Glutamatergic neuron (in vitro differentiated cells): Measurements from ENCODE around the gene MALAT1. TPM values are rescaled to one million over a fixed set of nuclear protein-coding genes. Genes with fewer than 3 reads are reported as not detected.
A peak's percentile ranks its signal among the peaks of the same experiment; 100 is the strongest.
"Not testable (repeated sequence)": the region's sequence is repeated elsewhere in the genome, so short reads cannot be mapped to it uniquely, and the experiment has no call there.

Experiments
- DNase-seq: peaks from one replicate; pipeline ENCODE4 v3.0.0; 2022
- H3K27ac Mint-ChIP-seq: one replicate; pipeline ENCODE4 v1.8.0; 2020; ENCODE audit warnings: mild to moderate bottlenecking, mixed read lengths, inconsistent platforms; ENCODE audit not compliant: unreplicated experiment
- H3K27me3 Mint-ChIP-seq: one replicate; pipeline ENCODE4 v1.8.0; 2020; ENCODE audit warnings: mild to moderate bottlenecking, moderate library complexity, mixed read lengths, inconsistent platforms; ENCODE audit not compliant: unreplicated experiment
- H3K36me3 Mint-ChIP-seq: one replicate; pipeline ENCODE4 v1.8.0; 2020; ENCODE audit warnings: mild to moderate bottlenecking, mixed read lengths, inconsistent platforms; ENCODE audit not compliant: unreplicated experiment
- H3K4me1 Mint-ChIP-seq: one replicate; pipeline ENCODE4 v1.8.0; 2020; ENCODE audit warnings: mild to moderate bottlenecking, low read depth, mixed read lengths, inconsistent platforms; ENCODE audit not compliant: unreplicated experiment
- H3K4me3 Mint-ChIP-seq: one replicate; pipeline ENCODE4 v1.8.0; 2020; ENCODE audit warnings: mild to moderate bottlenecking, mixed read lengths, inconsistent platforms; ENCODE audit not compliant: unreplicated experiment
- H3K9me3 Mint-ChIP-seq: one replicate; pipeline ENCODE4 v1.8.0; 2020; ENCODE audit warnings: mild to moderate bottlenecking, moderate library complexity, mixed read lengths, inconsistent platforms; ENCODE audit not compliant: unreplicated experiment
- total RNA-seq: library from RNA; stranded (reverse); fragmentation: NEBNext Ultra II Directional; extraction: Animal tissue kit (Norgen Biotek cat#: 25700); gene quantifications from one replicate; pipeline ENCODE4 v1.2.1, GENCODE V29; 2021; ENCODE audit not compliant: unreplicated experiment
- TF ChIP-seq, protein P1 (sequence below): fragments of 200-600 bp; sonication (generic); IDR thresholded peaks from one replicate; pipeline ENCODE4 v1.5.0; 2021; ENCODE audit not compliant: partially characterized antibody, unreplicated experiment

The MALAT1 gene
- total RNA-seq, 1 donor from 2014 or later: 18,218 TPM

DNA sequence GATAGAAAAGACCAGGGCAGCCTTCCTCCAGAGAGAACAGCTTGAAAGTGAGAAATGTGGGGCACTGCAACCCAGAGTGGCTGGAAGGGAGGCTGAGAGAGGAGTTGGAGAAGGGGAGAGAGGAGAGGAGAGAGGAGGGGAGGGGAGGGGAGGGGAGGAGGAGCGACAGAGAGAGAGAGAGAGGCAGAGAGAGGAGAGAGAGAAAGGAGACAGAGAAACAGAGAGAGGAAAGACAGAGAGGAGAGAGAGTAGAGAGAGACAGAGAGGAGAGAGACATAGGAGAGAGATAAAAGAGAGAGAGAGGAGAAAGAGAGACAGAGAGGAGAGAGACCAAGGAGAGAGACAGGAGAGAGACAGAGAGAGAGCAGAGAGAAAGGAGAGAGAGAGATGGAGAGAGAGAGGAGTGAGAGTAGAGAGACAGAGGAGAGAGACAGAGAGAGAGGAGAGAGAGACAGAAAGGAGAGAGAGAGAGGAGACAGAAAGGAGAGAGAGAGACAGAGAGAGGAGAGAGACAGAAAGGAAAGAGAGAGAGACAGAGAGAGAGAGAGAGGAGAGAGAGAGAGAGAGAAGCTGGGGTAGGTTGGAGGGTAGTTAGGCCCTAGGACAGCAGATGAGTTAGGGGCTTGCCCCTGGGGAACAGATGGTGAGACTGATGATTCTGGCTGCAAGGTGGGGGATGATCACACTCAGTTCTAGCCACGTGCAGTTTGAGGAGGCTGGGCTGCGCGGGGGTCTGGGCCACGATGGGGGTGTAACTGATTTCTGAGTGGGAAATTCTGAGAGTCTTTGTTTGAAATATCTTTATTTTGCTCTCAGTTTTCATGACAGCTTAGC lies 17.5 kb downstream of the MALAT1 start:
- TF ChIP-seq, protein P1, sequence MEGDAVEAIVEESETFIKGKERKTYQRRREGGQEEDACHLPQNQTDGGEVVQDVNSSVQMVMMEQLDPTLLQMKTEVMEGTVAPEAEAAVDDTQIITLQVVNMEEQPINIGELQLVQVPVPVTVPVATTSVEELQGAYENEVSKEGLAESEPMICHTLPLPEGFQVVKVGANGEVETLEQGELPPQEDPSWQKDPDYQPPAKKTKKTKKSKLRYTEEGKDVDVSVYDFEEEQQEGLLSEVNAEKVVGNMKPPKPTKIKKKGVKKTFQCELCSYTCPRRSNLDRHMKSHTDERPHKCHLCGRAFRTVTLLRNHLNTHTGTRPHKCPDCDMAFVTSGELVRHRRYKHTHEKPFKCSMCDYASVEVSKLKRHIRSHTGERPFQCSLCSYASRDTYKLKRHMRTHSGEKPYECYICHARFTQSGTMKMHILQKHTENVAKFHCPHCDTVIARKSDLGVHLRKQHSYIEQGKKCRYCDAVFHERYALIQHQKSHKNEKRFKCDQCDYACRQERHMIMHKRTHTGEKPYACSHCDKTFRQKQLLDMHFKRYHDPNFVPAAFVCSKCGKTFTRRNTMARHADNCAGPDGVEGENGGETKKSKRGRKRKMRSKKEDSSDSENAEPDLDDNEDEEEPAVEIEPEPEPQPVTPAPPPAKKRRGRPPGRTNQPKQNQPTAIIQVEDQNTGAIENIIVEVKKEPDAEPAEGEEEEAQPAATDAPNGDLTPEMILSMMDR: no peak
- no peak for DNase-seq
- H3K27ac Mint-ChIP-seq: peak overlapping the region; percentile 55
- peaks cover 6% of the 10 kb centered on the region for H3K9me3 Mint-ChIP-seq
- no peaks in the 10 kb centered on the region for H3K36me3 Mint-ChIP-seq
- H3K4me1 Mint-ChIP-seq: peaks cover 6% of the 10 kb centered on the region
- H3K27me3 Mint-ChIP-seq: peaks cover 6% of the 10 kb centered on the region
- peak overlapping the region; percentile 42 for H3K4me3 Mint-ChIP-seq

DNA sequence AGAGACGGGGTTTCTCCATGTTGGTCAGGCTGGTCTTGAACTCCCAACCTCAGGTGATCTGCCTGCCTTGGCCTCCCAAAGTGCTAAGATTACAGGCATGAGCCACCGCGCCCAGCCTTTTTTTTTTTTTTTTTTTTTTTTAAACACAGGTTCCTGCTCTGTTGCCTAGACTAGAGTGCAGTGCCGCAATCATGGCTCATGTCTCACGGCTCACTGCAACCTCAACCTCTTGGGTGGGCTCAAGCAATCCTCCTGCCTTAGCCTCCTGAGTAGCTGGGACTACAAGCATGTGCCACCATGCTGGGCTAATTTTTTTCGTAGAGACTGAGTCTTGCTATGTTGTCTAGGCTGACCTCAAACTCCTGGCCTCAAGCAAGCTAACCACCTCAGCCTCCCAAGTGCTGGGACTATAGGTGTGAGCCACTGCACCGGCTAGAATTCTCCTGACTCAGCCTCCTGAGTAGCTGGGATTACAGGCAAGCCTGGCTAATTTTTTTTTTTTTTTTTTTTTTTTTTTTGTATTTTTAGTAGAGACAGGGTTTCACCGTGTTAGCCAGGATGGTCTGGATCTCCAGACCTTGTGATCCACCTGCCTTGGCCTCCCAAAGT lies 20.2 kb downstream of the MALAT1 start:
- H3K4me3 Mint-ChIP-seq, H3K4me1 Mint-ChIP-seq, H3K36me3 Mint-ChIP-seq, H3K9me3 Mint-ChIP-seq, H3K27ac Mint-ChIP-seq, H3K27me3 Mint-ChIP-seq, DNase-seq: not testable (repeated sequence)

DNA sequence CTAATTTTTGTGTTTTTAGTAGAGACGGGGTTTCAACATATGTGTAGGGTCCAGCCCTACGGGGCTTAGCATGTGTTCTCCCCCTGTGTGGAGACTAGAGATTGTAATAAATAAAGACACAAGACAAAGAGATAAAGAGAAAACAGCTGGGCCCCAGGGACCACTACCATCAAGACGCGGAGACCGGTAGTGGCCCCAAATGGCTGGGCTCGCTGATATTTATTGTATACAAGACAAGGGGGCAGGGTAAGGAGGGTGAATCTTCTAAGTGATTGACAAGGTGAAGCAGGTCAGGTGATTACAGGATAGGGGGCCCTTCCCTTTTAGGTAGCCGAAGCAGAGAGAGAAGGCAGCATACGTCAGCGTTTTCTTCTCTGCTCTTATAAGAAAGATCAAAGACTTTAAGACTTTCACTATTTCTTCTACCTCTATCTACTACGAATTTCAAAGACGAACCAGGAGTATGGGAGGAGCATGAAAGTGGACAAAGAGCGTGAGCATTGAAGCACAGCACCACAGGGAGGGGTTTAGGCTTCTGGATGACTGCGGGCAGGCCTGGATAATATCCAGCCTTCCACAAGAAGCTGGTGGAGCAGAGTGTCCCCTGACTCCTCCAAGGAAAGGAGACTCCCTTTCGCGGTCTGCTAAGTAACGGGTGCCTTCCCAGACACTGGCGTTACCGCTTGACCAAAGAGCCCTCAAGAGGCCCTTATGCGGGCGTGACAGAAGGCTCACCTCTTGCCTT lies 23.1 kb downstream of the MALAT1 start:
- DNase-seq, H3K4me3 Mint-ChIP-seq, H3K36me3 Mint-ChIP-seq, H3K9me3 Mint-ChIP-seq, H3K4me1 Mint-ChIP-seq, H3K27ac Mint-ChIP-seq, H3K27me3 Mint-ChIP-seq: not testable (repeated sequence)

DNA sequence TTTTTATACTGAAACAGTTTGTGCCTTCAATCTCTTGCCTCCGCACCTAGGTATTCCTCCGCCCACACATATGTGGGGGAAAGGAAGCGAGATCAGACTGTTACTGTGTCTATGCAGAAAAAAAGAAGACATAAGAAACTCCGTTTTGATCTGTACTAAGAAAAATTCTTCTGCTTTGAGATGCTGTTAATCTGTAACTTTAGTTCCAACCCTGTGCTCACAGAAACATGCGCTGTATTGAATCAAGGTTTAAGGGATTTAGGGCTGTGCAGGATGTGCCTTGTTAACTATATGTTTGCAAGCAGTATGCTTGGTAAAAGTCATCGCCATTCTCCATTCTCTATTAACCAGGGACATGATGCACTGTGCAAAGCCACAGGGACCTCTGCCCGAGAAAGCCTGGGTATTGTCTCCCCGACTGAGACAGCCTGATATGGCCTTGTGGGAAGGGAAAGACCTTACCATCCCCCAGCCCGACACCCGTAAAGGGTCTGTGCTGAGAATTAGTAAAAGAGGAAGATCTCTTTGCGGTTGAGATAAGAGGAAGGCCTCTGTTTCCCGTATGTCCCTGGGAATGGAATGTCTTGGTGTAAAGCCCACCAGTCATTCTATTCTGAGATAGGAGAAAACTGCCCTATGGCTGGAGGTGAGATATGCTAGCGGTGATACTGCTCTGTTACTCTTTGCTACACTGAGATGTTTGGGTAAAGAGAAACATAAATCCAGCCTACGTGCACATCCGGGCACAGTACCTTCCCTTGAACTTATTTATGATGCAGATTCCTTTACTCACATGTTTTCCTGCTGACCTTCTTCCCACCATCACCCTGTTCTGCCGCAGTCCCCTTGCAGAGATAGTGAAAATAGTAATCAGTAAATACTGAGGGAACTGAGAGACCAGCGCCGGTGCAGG lies 24.1 kb downstream of the MALAT1 start:
- H3K36me3 Mint-ChIP-seq, H3K27ac Mint-ChIP-seq, H3K4me3 Mint-ChIP-seq, H3K4me1 Mint-ChIP-seq, H3K27me3 Mint-ChIP-seq, H3K9me3 Mint-ChIP-seq, DNase-seq: not testable (repeated sequence)

DNA sequence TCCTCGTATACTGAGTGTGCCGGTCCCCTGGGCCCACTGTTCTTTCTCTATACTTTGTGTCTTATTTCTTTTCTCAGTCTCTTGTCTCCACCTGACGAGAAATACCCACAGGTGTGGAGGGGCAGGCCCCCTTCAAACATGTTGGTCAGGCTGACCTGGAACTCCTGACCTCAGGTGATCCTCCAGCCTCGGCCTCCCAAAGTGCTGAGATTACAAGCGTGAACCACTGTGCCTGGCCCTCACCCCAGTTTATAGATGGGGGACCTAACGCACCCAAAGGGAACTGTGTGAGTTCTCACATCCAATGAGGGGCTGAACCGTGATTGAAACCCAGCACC lies 24.8 kb downstream of the MALAT1 start:
- not testable (repeated sequence) for H3K36me3 Mint-ChIP-seq, DNase-seq, H3K9me3 Mint-ChIP-seq, H3K27ac Mint-ChIP-seq, H3K27me3 Mint-ChIP-seq, H3K4me1 Mint-ChIP-seq
- H3K4me3 Mint-ChIP-seq: peak overlapping the region; percentile 20

DNA sequence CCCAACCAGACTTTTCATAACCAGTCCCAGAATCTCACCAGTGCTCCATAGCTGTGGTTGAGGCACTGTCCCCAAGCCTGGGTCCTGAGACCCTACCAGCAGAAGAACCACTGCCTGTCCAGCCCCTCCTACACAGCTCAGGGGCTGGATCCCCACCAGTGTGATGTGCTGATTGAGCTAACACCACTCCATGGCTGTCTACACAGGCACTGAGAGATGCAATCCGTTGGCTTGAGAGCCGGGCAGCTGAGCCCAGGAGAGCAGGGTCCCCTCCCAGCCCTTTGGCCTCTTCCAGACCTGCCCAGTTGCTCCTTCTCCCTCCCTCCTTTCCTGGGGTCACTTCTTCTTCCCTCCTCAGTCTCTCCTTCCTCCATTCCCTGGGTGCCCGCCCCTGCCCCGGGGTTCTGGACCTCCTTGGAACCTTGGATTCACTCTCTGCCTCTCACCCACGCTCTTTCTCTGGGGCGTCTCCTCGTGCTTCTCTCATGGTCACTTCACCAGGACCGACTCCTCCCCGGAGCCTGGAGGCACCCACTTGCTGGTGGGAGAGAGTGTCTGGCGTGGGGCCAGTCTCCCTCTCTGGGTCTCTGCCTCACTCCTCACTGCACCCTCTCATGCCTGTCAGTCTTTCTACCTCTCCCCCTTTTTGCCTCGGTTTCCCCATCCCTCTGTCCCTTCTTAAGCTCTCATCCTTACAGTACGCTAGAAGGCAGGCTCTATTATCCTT lies 25.3 kb downstream of the MALAT1 start:
- TF ChIP-seq, protein P1: no peak
- peaks cover 1% of the 10 kb centered on the region for H3K9me3 Mint-ChIP-seq
- peaks cover 2% of the 10 kb centered on the region for H3K27me3 Mint-ChIP-seq
- H3K4me1 Mint-ChIP-seq: peaks cover 7% of the 10 kb centered on the region
- DNase-seq: peak; percentile 21
- peak overlapping the region; percentile 84 for H3K27ac Mint-ChIP-seq
- H3K36me3 Mint-ChIP-seq: no peaks in the 10 kb centered on the region
- H3K4me3 Mint-ChIP-seq: peak overlapping the region; percentile 84
